HCT116 (cell line): Measurements from ENCODE around the gene LCN9. TPM values are rescaled to one million over a fixed set of nuclear protein-coding genes. Genes with fewer than 3 reads are reported as not detected.

Experiments
- ATAC-seq: fragments of 200-7000 bp; cut with Tn5 transposase; 2 replicates; pipeline ENCODE4 v1.9.1; 2020; ENCODE audit warnings: mild to moderate bottlenecking, moderate library complexity
- BruUV-seq: library from RNA; stranded (reverse); fragments of 400-500 nt; replicated peaks from 2 replicates; lab custom pipeline; 2021; lab: Mats Ljungman, UMichigan
- CTCF ChIA-PET: fragments of 300-600 bp; sonication (Branson Sonifier 250); formaldehyde crosslinking; loops from one replicate; lab custom pipeline; 2021; ENCODE audit warnings: antibody characterized with exemption; lab: Charles Lee
- POLR2A ChIA-PET: fragments of 300-600, 350-600 bp; sonication (Branson Sonifier 250); formaldehyde crosslinking; loops from one replicate; lab custom pipeline; 2021; ENCODE audit warnings: antibody characterized with exemption; lab: Charles Lee
- RAD21 ChIA-PET, 2 experiments: fragments of 300-600 bp; sonication (Branson Sonifier 250); formaldehyde crosslinking; loops; one replicate each; lab custom pipeline; 2023; ENCODE audit warnings: low total read pairs in 2 of 2; ENCODE audit not compliant: uncharacterized antibody in 2 of 2, unreplicated experiment in 2 of 2, low non-redundant PET in 1 of 2; lab: Charles Lee
- DNase-seq: peaks from one replicate; pipeline ENCODE4 v3.0.0-alpha.2; 2010; ENCODE audit warnings: low read depth, low spot score
- H2AFZ ChIP-seq: fragments of 200-600 bp; shearing (Covaris generic), sonication (generic); 2 replicates; pipeline ENCODE4 v1.6.1; 2017; ENCODE audit warnings: low read depth, mixed run types, mixed read lengths, antibody characterized with exemption, low read length; ENCODE audit not compliant: poor library complexity, severe bottlenecking
- H3K27ac ChIP-seq: 2 replicates; pipeline ENCODE4 v1.5.1; 2012; ENCODE audit warnings: low read depth, low read length
- H3K27me3 ChIP-seq: fragments of 200-600 bp; sonication (generic); 2 replicates; pipeline ENCODE4 v1.6.1; 2016; ENCODE audit warnings: mixed run types, low read length, mixed read lengths; ENCODE audit not compliant: insufficient read depth
- H3K36me3 ChIP-seq, 2 experiments: fragments of 200-500 bp in 1 of 2; fragments of 200-600 bp in 1 of 2; sonication (Bioruptor generic) in 1 of 2; sonication (generic) in 1 of 2; 2 replicates each; pipeline versions ENCODE4 v1.5.1 to v1.6.1; 2014 to 2016; ENCODE audit warnings: low read length in 2 of 2, inconsistent platforms in 1 of 2, mixed read lengths in 1 of 2, mixed run types in 1 of 2; ENCODE audit not compliant: insufficient read depth in 2 of 2, control insufficient read depth in 1 of 2
- H3K4me1 ChIP-seq, 2 experiments: fragments of 200-600 bp in 1 of 2; sonication (generic) in 1 of 2; 2 replicates each; pipeline versions ENCODE4 v1.5.1 to v1.6.1; 2012 to 2017; ENCODE audit warnings: low read length in 2 of 2, inconsistent platforms in 1 of 2, mild to moderate bottlenecking in 1 of 2, mixed read lengths in 1 of 2, mixed run types in 1 of 2, moderate library complexity in 1 of 2; ENCODE audit not compliant: insufficient read depth in 2 of 2, control insufficient read depth in 1 of 2
- H3K4me2 ChIP-seq: fragments of 200-600 bp; sonication (generic); 2 replicates; pipeline ENCODE4 v1.6.1; 2017; ENCODE audit warnings: mixed run types, low read length, mixed read lengths
- H3K4me3 ChIP-seq, 2 experiments: fragments of 200-600 bp in 1 of 2; sonication (generic) in 1 of 2; replicated peaks in 1 of 2; 2 replicates each; pipeline ENCODE4 v1.5.1; 2011 to 2016; ENCODE audit warnings: low read length in 2 of 2, control low read depth in 1 of 2, low read depth in 1 of 2, mild to moderate bottlenecking in 1 of 2, mixed read lengths in 1 of 2, mixed run types in 1 of 2
- H3K79me2 ChIP-seq: fragments of 200-600 bp; sonication (generic); 2 replicates; pipeline ENCODE4 v1.6.1; 2017; ENCODE audit warnings: mild to moderate bottlenecking, mixed run types, low read length, moderate library complexity, mixed read lengths; ENCODE audit not compliant: insufficient read depth
- H3K9ac ChIP-seq: fragments of 200-600 bp; sonication (generic); 2 replicates; pipeline ENCODE4 v1.6.1; 2016; ENCODE audit warnings: low read length, mixed read lengths
- H3K9me2 ChIP-seq: fragments of 200-600 bp; sonication (generic), shearing (Covaris generic); 2 replicates; pipeline ENCODE4 v1.6.1; 2017; ENCODE audit warnings: mixed run types, mild to moderate bottlenecking, moderate library complexity; ENCODE audit not compliant: insufficient read depth
- H3K9me3 ChIP-seq, 2 experiments: fragments of 200-500 bp in 1 of 2; fragments of 200-600 bp in 1 of 2; sonication (Bioruptor generic) in 1 of 2; sonication (generic) in 1 of 2; 2 replicates each; pipeline ENCODE4 v1.6.1; 2014 to 2017; ENCODE audit warnings: low read length in 2 of 2, mixed read lengths in 2 of 2, inconsistent platforms in 1 of 2, low read depth in 1 of 2, mild to moderate bottlenecking in 1 of 2, mixed run types in 1 of 2, moderate library complexity in 1 of 2; ENCODE audit not compliant: control insufficient read depth in 1 of 2, insufficient read depth in 1 of 2
- H4K20me1 ChIP-seq: fragments of 200-600 bp; sonication (generic), shearing (Covaris generic); 2 replicates; pipeline ENCODE4 v1.6.1; 2017; ENCODE audit warnings: mixed run types, mild to moderate bottlenecking, moderate library complexity; ENCODE audit not compliant: insufficient read depth
- ATF3 ChIP-seq: IDR thresholded peaks from 2 replicates; pipeline ENCODE4 v1.6.1; 2012
- EGR1 ChIP-seq: IDR thresholded peaks from 2 replicates; pipeline ENCODE4 v1.6.1; 2012; ENCODE audit warnings: low read depth
- ELF1 ChIP-seq: IDR thresholded peaks from 2 replicates; pipeline ENCODE4 v1.6.1; 2012; ENCODE audit warnings: low read depth, borderline replicate concordance
- EZH2 ChIP-seq: fragments of 200-600 bp; sonication (generic); IDR thresholded peaks from 2 replicates; pipeline ENCODE4 v1.6.1; 2017; ENCODE audit warnings: antibody characterized with exemption, mixed run types
- JUND ChIP-seq: IDR thresholded peaks from 2 replicates; pipeline ENCODE4 v1.6.1; 2012
- POLR2A ChIP-seq: IDR thresholded peaks from 2 replicates; pipeline ENCODE4 v1.7.0; 2011; ENCODE audit warnings: borderline replicate concordance; ENCODE audit not compliant: insufficient read depth, insufficient read length; ENCODE audit errors: extremely low read depth
- POLR2AphosphoS5 ChIP-seq: IDR thresholded peaks from 2 replicates; pipeline ENCODE4 v1.6.1; 2011; ENCODE audit warnings: mild to moderate bottlenecking, low read depth, low read length, moderate library complexity
- SRF ChIP-seq: IDR thresholded peaks from 2 replicates; pipeline ENCODE4 v1.6.1; 2012; ENCODE audit warnings: low read depth
- TCF7L2 ChIP-seq: IDR thresholded peaks from 2 replicates; pipeline ENCODE4 v1.7.0; 2011; ENCODE audit warnings: borderline replicate concordance, inconsistent platforms; ENCODE audit not compliant: insufficient read depth, insufficient read length; ENCODE audit errors: extremely low read depth
- ZFX ChIP-seq: fragments of 450-650 bp; IDR thresholded peaks from 2 replicates; pipeline ENCODE4 v1.6.1; 2017
- ZNF274 ChIP-seq: fragments of 200-500 bp; sonication (Bioruptor generic); IDR thresholded peaks from 2 replicates; pipeline ENCODE4 v1.6.1; 2014; ENCODE audit warnings: mild to moderate bottlenecking, low read depth, low read length, inconsistent platforms
- intact Hi-C: fragments of 100-400 bp; cut with micrococcal nuclease; formaldehyde crosslinking; loops from 2 replicates; pipeline ENCODE4 v1.10.0; 2022
- total RNA-seq: library from RNA; stranded (reverse); gene quantifications from one replicate; pipeline ENCODE4 v1.2.1, GENCODE V29; 2021; ENCODE audit not compliant: unreplicated experiment
- TF ChIP-seq, protein P1 (sequence below), 3 experiments: fragments of 200-600 bp in 1 of 3; sonication (generic) in 1 of 3; IDR thresholded peaks in 2 of 3; conservative IDR thresholded peaks in 1 of 3; 2 replicates each; pipeline ENCODE4 v1.5.1; 2012 to 2017; ENCODE audit warnings: low read depth in 2 of 3, low read length in 2 of 3, antibody characterized with exemption in 1 of 3, borderline replicate concordance in 1 of 3, control low read depth in 1 of 3, mild to moderate bottlenecking in 1 of 3, mixed read lengths in 1 of 3, mixed run types in 1 of 3, moderate library complexity in 1 of 3; ENCODE audit not compliant: insufficient read depth in 1 of 3
- TF ChIP-seq, protein P2 (sequence below): IDR thresholded peaks from 2 replicates; pipeline ENCODE4 v1.6.1; 2012; ENCODE audit warnings: low read depth
- TF ChIP-seq, protein P3 (sequence below): IDR thresholded peaks from 2 replicates; pipeline ENCODE4 v1.6.1; 2012

LCN9 gene
- total RNA-seq, 1 experiment from 2014 or later, result not detected

- Histone ChIP-seq H4K20me1 (no peaks in the 10 kb centered on the region), H3K9me2 (no peaks in the 10 kb centered on the region), H3K4me2 (no peak overlapping the region), H3K79me2 (no peaks in the 10 kb centered on the region), H3K9ac (no peak overlapping the region), H3K4me3 (no peak overlapping the region), H3K27me3 (peaks cover 6% of the 10 kb centered on the region; the same call in 1 of the 2 replicates), H2AFZ (no peak overlapping the region), H3K9me3 (peaks cover 12 to 16% of the 10 kb centered on the region in 2 experiments; a peak in 2 of 4 replicates), H3K27ac (no peak overlapping the region), H3K36me3 (no peaks in the 10 kb centered on the region), H3K4me1 (no peaks in the 10 kb centered on the region)
- BruUV-seq, result no TSS peak
- POLR2A ChIA-PET, result no interaction called here
- ATAC-seq (no peak), DNase-seq (no peak)
- TF ChIP-seq, protein P1, sequence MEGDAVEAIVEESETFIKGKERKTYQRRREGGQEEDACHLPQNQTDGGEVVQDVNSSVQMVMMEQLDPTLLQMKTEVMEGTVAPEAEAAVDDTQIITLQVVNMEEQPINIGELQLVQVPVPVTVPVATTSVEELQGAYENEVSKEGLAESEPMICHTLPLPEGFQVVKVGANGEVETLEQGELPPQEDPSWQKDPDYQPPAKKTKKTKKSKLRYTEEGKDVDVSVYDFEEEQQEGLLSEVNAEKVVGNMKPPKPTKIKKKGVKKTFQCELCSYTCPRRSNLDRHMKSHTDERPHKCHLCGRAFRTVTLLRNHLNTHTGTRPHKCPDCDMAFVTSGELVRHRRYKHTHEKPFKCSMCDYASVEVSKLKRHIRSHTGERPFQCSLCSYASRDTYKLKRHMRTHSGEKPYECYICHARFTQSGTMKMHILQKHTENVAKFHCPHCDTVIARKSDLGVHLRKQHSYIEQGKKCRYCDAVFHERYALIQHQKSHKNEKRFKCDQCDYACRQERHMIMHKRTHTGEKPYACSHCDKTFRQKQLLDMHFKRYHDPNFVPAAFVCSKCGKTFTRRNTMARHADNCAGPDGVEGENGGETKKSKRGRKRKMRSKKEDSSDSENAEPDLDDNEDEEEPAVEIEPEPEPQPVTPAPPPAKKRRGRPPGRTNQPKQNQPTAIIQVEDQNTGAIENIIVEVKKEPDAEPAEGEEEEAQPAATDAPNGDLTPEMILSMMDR (IDR thresholded peaks at IDR 0.05 in 2 of 3, conservative IDR thresholded peaks at IDR 0.05 in 1 of 3; ENCODE audit: borderline replicate concordance in 1 of 3, insufficient read depth in 1 of 3, low read depth in 2 of 3, low read length in 2 of 3), result no peak
- TF ChIP-seq JUND (no peak), EGR1 (no peak), ATF3 (no peak), SRF (no peak), TCF7L2 (no peak), POLR2AphosphoS5 (no peak), ZFX (no peak), EZH2 (no peak), POLR2A (no peak), ZNF274 (no peak), ELF1 (no peak)
- TF ChIP-seq, protein P2, sequence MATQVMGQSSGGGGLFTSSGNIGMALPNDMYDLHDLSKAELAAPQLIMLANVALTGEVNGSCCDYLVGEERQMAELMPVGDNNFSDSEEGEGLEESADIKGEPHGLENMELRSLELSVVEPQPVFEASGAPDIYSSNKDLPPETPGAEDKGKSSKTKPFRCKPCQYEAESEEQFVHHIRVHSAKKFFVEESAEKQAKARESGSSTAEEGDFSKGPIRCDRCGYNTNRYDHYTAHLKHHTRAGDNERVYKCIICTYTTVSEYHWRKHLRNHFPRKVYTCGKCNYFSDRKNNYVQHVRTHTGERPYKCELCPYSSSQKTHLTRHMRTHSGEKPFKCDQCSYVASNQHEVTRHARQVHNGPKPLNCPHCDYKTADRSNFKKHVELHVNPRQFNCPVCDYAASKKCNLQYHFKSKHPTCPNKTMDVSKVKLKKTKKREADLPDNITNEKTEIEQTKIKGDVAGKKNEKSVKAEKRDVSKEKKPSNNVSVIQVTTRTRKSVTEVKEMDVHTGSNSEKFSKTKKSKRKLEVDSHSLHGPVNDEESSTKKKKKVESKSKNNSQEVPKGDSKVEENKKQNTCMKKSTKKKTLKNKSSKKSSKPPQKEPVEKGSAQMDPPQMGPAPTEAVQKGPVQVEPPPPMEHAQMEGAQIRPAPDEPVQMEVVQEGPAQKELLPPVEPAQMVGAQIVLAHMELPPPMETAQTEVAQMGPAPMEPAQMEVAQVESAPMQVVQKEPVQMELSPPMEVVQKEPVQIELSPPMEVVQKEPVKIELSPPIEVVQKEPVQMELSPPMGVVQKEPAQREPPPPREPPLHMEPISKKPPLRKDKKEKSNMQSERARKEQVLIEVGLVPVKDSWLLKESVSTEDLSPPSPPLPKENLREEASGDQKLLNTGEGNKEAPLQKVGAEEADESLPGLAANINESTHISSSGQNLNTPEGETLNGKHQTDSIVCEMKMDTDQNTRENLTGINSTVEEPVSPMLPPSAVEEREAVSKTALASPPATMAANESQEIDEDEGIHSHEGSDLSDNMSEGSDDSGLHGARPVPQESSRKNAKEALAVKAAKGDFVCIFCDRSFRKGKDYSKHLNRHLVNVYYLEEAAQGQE, result no peak
- TF ChIP-seq, protein P3, sequence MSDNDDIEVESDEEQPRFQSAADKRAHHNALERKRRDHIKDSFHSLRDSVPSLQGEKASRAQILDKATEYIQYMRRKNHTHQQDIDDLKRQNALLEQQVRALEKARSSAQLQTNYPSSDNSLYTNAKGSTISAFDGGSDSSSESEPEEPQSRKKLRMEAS, result no peak
- intact Hi-C loops, result no loop called here
- RAD21 ChIA-PET, result no interaction called here
- CTCF ChIA-PET, result no interaction called here
Measured at GRCh38 chr9:135641047-135641446, 22.1 kb upstream of the LCN9 start.
